ENCODE measurements around the gene DPPA5.

GRCh38 chr6:73328790-73329189 lies 25.3 kb downstream of the DPPA5 start:
- TF ChIP-seq CTCF (IDR thresholded peaks at IDR 0.05) = no peak
- TF ChIP-seq POLR2A (IDR thresholded peaks at IDR 0.05) = no peak
